Measurements from ENCODE around the gene CDC42BPB. TPM values are rescaled to one million over a fixed set of nuclear protein-coding genes. Genes with fewer than 3 reads are reported as not detected.

CDC42BPB gene
- total RNA-seq, 1 experiment from 2014 or later = 103 TPM

DNA sequence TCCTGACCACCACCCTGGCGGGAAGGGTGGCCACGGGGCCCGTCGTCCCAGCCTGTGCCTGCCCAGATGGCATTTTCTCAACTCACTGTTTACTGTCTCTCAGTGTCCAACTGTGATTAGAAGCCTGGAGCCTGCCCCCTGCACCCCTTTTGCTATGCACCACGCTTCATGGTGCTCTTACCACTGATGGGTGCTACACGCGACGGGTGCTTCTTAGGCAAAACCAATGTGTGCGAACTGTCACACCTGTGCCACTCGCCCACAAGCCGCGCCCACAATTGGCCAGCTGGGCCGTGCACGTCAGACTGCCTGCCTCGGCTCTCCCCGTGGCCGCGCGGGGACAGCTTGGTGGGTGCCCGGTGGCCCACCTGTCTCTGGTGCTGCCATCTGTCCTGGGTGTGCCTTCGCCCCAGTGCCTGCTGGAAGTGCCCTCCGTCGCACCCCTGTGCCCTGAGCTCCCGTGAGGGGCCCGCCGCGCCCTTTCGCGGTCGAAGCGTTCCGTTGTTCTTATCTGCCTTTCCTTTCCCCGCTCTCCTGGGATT is 150.0 kb downstream of the CDC42BPB start:
- Histone ChIP-seq H3K79me1 (ENCODE audit: insufficient read depth, low read depth, low read length, poor library complexity, severe bottlenecking) (no peaks in the 10 kb centered on the region), H3K27me3 (ENCODE audit: insufficient read depth, low read length) (no peaks in the 10 kb centered on the region), H3K4ac (ENCODE audit: low read depth, low read length) (no peak overlapping the region), H3K23me2 (ENCODE audit: insufficient read length, low read depth, low read length, poor library complexity, severe bottlenecking) (no peaks in the 10 kb centered on the region), H3K56ac (ENCODE audit: insufficient read length, low read depth, low read length) (no peak overlapping the region), H2BK5ac (ENCODE audit: insufficient read length, low read length) (no peak overlapping the region), H3K14ac (ENCODE audit: insufficient read depth, low read length) (no peak overlapping the region), H3K23ac (ENCODE audit: insufficient read length, low read depth, low read length) (no peak overlapping the region), H3K4me1 (ENCODE audit: insufficient read depth, low read length) (no peaks in the 10 kb centered on the region), H3T11ph (ENCODE audit: low read length) (no peak overlapping the region), H3K18ac (ENCODE audit: insufficient read length, low read depth, low read length) (no peak overlapping the region), H3K4me2 (ENCODE audit: insufficient read depth, insufficient read length, low read length) (no peak overlapping the region), H2BK20ac (ENCODE audit: low read depth, low read length, poor library complexity, severe bottlenecking) (no peak overlapping the region), H3K9ac (ENCODE audit: extremely low read depth, insufficient read length, low read length) (no peak overlapping the region), H4K8ac (replicated peaks; ENCODE audit: insufficient read length, low read depth, low read length) (no peak overlapping the region), H2AK5ac (ENCODE audit: insufficient read length, low read length) (no peak overlapping the region), H3K9me3 (ENCODE audit: control insufficient read depth, low read depth, low read length) (no peaks in the 10 kb centered on the region), H3K27ac (ENCODE audit: insufficient read length, low read depth, low read length) (no peak overlapping the region), H4K91ac (ENCODE audit: insufficient read length, low read depth, low read length) (no peak overlapping the region), H3K79me2 (ENCODE audit: insufficient read depth, low read length) (no peaks in the 10 kb centered on the region), H2AFZ (ENCODE audit: low read length) (no peak overlapping the region), H4K20me1 (ENCODE audit: control insufficient read depth, insufficient read depth, insufficient read length) (no peaks in the 10 kb centered on the region), H2BK15ac (ENCODE audit: low read depth, low read length) (no peak overlapping the region), H2BK12ac (ENCODE audit: insufficient read length, low read depth, low read length) (no peak overlapping the region), H4K5ac (ENCODE audit: insufficient read length, low read depth, low read length) (no peak overlapping the region), H2BK120ac (ENCODE audit: low read depth, low read length, poor library complexity, severe bottlenecking) (no peak overlapping the region)
- no peak overlapping the region; a peak in 1 of 7 replicates for H3K27ac Mint-ChIP-seq
- no peak overlapping the region for H3K4me3 Mint-ChIP-seq
- TF ChIP-seq, protein P1, sequence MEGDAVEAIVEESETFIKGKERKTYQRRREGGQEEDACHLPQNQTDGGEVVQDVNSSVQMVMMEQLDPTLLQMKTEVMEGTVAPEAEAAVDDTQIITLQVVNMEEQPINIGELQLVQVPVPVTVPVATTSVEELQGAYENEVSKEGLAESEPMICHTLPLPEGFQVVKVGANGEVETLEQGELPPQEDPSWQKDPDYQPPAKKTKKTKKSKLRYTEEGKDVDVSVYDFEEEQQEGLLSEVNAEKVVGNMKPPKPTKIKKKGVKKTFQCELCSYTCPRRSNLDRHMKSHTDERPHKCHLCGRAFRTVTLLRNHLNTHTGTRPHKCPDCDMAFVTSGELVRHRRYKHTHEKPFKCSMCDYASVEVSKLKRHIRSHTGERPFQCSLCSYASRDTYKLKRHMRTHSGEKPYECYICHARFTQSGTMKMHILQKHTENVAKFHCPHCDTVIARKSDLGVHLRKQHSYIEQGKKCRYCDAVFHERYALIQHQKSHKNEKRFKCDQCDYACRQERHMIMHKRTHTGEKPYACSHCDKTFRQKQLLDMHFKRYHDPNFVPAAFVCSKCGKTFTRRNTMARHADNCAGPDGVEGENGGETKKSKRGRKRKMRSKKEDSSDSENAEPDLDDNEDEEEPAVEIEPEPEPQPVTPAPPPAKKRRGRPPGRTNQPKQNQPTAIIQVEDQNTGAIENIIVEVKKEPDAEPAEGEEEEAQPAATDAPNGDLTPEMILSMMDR (conservative IDR thresholded peaks at IDR 0.05) = no peak
- H3K9me3 Mint-ChIP-seq = peaks cover 16 to 17% of the 10 kb centered on the region in 2 experiments
- WGBS (ENCODE audit: extremely low coverage, insufficient read length, low lambda C conversion rate) = no CpG with 5 or more reads among the region's 33 CpGs
- no peak for DNase-seq
- no peaks in the 10 kb centered on the region; a peak in 1 of 4 replicates for H3K4me1 Mint-ChIP-seq
- peaks cover 25 to 40% (median 35%) of the 10 kb centered on the region in 3 experiments for H3K36me3 Mint-ChIP-seq (ENCODE audit: insufficient read depth in 1 of 3, low read depth in 3 of 3)
- no peaks in the 10 kb centered on the region for H3K27me3 Mint-ChIP-seq (ENCODE audit: low read depth)

Data from H9 (cell line).